Colonic mucosa (tissue), 4 donors: ENCODE measurements around the gene EXOC3L1. TPM values are rescaled to one million over a fixed set of nuclear protein-coding genes. Genes with fewer than 3 reads are reported as not detected.
A peak's percentile ranks its signal among the peaks of the same experiment; 100 is the strongest.

Source experiments
- DNase-seq: peaks from one replicate; pipeline ENCODE4 v3.0.0-alpha.2; 2020
- H3K27ac ChIP-seq: fragments of 200-600 bp; one replicate; pipeline ENCODE4 v1.8.0; 2021
- H3K27me3 ChIP-seq: fragments of 200-600 bp; one replicate; pipeline ENCODE4 v1.8.0; 2021
- H3K36me3 ChIP-seq: fragments of 200-600 bp; one replicate; pipeline ENCODE4 v1.8.0; 2021
- H3K4me1 ChIP-seq: fragments of 200-600 bp; one replicate; pipeline ENCODE4 v1.8.0; 2021; ENCODE audit warnings: mild to moderate bottlenecking
- H3K4me3 ChIP-seq: fragments of 200-600 bp; one replicate; pipeline ENCODE4 v1.8.0; 2021
- H3K9ac ChIP-seq, 2 donors: one replicate each; pipeline ENCODE4 v1.7.0; 2013; ENCODE audit warnings: control low read depth in 2 of 2, low read depth in 2 of 2, low read length in 2 of 2
- H3K9me3 ChIP-seq: fragments of 200-600 bp; one replicate; pipeline ENCODE4 v1.8.0; 2021
- intact Hi-C: fragments of 100-400 bp; cut with DNase I; formaldehyde crosslinking; loops from one replicate; pipeline ENCODE4 v1.14.1; 2022
- total RNA-seq, 2 donors: library from RNA; stranded (reverse); fragmentation: NEBNext Ultra II Directional in 1 of 2; extraction: Animal tissue kit (Norgen Biotek cat#: 25700) in 1 of 2; gene quantifications; one replicate each; pipeline ENCODE4 v1.2.1, GENCODE V29; 2021
- TF ChIP-seq, protein P1 (sequence below): fragments of 200-600 bp; IDR thresholded peaks from one replicate; pipeline ENCODE4 v1.8.0; 2022; ENCODE audit warnings: antibody characterized with exemption, mild to moderate bottlenecking
- donor health status: healthy.
- donor health status: DM: no; HTN: no; CAD: no.
- donor health status: DM: no; HTN: no; CAD: no.

Gene EXOC3L1
- total RNA-seq, 2 donors from 2014 or later, result 2.3 to 4.6 TPM

DNA sequence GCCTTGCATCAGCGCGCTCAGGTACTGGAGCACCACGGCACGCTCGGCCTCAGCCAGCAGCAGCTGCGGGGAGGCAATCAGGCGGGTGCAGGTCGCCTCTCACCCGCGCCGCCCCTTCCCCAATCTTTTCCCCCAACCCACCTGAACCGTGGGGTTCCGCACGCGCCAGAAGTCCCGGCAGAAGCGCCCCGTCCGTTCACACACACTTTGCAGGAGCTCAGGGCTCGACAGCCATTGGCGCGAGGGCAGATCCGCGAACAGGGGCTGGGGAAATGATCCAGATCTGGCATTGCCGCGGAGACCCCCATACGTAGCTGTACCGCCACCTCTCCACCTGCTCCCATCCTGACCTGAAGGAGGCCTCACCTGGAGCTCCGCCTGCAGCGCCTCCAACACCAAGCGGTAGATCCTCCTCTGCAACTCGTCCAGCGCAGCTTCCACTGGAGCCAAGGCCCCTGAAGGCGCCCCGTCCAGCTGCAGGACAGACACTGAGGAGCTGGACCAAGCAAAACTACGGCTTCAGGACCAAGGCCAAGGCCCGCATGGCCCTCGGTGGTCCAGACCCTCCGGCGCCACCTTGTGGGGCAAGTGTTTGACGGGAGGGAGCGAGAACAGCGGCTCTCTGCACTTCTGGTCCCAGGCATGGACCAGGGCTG, 4.8 kb downstream of the EXOC3L1 start:
- H3K9me3 ChIP-seq, result no peaks in the 10 kb centered on the region
- H3K4me3 ChIP-seq, result peak overlapping the region; percentile 67
- peaks cover 11% of the 10 kb centered on the region for H3K4me1 ChIP-seq
- peak overlapping the region in 1 of 2 donors; percentile 77 for H3K9ac ChIP-seq
- no peak overlapping the region for H3K27ac ChIP-seq
- peak; percentile 94 for DNase-seq
- no peaks in the 10 kb centered on the region for H3K27me3 ChIP-seq
- TF ChIP-seq, protein P1, sequence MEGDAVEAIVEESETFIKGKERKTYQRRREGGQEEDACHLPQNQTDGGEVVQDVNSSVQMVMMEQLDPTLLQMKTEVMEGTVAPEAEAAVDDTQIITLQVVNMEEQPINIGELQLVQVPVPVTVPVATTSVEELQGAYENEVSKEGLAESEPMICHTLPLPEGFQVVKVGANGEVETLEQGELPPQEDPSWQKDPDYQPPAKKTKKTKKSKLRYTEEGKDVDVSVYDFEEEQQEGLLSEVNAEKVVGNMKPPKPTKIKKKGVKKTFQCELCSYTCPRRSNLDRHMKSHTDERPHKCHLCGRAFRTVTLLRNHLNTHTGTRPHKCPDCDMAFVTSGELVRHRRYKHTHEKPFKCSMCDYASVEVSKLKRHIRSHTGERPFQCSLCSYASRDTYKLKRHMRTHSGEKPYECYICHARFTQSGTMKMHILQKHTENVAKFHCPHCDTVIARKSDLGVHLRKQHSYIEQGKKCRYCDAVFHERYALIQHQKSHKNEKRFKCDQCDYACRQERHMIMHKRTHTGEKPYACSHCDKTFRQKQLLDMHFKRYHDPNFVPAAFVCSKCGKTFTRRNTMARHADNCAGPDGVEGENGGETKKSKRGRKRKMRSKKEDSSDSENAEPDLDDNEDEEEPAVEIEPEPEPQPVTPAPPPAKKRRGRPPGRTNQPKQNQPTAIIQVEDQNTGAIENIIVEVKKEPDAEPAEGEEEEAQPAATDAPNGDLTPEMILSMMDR, result peak; percentile 80
- H3K36me3 ChIP-seq, result no peaks in the 10 kb centered on the region
- intact Hi-C loops, result loop anchor here (10.0 kb wide), 1 partner anchor 210 kb away; no protein-coding TSS in a partner anchor

DNA sequence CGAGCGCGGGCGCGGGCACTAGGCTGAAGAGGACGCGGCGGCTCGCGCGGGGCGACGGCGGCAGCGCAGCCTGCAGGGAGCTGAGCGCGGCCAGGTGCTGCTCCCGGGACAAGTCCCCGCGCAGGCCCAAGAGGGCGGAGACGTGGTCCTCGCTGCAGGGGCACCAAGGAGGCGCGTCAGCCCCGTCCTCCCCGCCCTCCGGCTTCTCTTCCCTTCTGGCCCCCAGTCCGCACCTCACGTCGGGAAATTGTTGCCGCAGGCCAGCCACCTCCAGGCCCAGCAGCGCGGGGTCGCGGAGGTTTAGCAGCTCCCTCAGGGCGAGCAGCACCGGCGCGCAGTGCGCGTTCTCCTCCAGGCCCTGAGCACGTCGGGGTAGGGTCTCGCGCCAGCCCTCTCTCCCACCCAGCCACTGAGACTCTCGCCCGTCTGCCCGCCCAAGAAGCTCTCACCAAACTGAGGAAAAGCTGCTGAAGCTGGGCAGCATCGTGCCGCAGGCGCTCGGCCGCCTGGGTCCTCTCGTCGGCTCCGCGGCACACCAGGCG, 5.4 kb downstream of the EXOC3L1 start:
- DNase-seq, result no peak
- TF ChIP-seq, protein P1, result no peak
- Histone ChIP-seq H3K36me3 (no peaks in the 10 kb centered on the region), H3K4me3 (peak overlapping the region; percentile 67), H3K27me3 (no peaks in the 10 kb centered on the region), H3K27ac (peak overlapping the region; percentile 92), H3K9me3 (no peaks in the 10 kb centered on the region), H3K9ac (peak overlapping the region; percentile 66 to 77), H3K4me1 (peaks cover 11% of the 10 kb centered on the region)
- intact Hi-C loops, result loop anchor here (10.0 kb wide), 1 partner anchor 210 kb away; no protein-coding TSS in a partner anchor

DNA sequence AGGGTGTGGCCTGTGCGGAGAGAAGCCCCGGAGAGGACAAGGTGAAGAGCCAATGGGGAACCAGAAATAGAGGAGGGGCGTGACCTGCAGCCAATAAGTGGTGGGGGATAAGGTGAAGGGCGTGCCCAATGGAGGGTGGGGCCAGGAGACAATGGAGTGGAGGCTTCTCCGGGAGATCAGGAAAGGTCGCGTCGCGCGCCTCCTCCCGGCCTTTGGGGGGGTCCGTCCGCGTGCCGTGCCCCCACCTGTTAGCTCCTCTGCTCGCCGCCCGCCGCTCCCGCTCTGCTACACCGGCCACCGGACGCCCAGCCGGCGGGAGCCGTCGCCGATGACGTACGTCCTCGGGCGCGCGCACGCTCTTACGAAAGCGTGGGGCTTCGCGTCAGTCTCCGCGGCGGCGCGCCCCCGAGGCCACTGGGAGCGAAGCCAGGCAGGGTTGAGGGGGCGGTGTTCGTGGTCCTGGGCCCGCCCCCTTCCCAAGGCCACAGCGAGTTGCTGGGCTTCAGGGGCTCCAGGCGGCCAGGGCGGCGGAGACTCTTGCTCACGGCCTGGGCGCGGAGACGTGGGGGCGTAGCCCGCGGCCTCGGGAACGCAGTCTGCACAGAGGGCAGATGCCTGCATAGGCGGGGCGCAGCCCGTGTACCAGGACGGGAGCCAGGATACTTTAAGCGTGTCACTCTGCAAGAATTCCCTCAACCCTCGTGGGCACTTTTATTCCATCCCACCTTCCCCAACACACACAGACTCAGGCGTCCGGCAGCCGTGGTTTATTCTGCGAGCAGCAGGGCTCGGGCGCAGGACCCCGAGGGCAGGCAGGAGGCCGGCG, 6.1 kb downstream of the EXOC3L1 start, which contains the start of gene MATCAP1:
TSS of gene MATCAP1 (minus strand) at position 337 of the 826 bp plus-strand sequence. CDS start 3,353 bp downstream, outside the sequence.
- Histone ChIP-seq H3K9me3 (no peaks in the 10 kb centered on the region), H3K4me1 (peaks cover 13% of the 10 kb centered on the region), H3K9ac (peak within 1 kb of the TSS; percentile 66 to 77), H3K36me3 (no peaks in the 10 kb centered on the region), H3K27me3 (no peaks in the 10 kb centered on the region), H3K27ac (peak within 1 kb of the TSS; percentile 92), H3K4me3 (peak within 1 kb of the TSS; percentile 67)
- DNase-seq, result peak; percentile 97
- TF ChIP-seq, protein P1, result no peak
- intact Hi-C loops, result loop anchor here (10.0 kb wide), 1 partner anchor 209 kb away; no protein-coding TSS in a partner anchor

GRCh38 chr16:67183284-67183626, 6.7 kb downstream of the EXOC3L1 start:
- Histone ChIP-seq H3K9me3 (no peaks in the 10 kb centered on the region), H3K4me3 (peak overlapping the region; percentile 67), H3K4me1 (peaks cover 15% of the 10 kb centered on the region), H3K36me3 (no peaks in the 10 kb centered on the region), H3K27me3 (no peaks in the 10 kb centered on the region), H3K9ac (peak overlapping the region in 1 of 2 donors; percentile 77), H3K27ac (peak overlapping the region; percentile 92)
- no peak for DNase-seq
- TF ChIP-seq, protein P1, result no peak
- intact Hi-C loops, result loop anchor here (10.0 kb wide), 1 partner anchor 208 kb away; no protein-coding TSS in a partner anchor

DNA sequence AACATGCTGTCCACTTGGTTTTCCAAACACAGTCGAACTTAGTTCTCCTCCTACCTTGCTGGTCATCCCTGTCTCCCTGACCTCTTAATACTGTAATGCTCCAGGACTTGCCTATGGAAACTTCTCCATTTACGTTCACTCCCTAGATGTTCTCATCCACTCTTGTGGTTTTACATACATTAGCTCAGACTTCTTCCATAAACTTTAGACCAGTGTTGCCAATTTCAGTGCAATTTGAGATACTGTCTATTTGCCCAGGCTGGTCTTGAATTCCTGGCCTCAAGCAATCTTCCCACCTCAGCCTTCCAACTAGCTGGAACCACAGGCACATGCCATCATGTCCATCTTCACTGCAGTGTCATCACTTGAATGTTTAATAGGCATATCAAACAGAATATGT, 7.6 kb downstream of the EXOC3L1 start:
- H3K4me3 ChIP-seq, result no peak overlapping the region
- H3K9ac ChIP-seq, result peak overlapping the region in 1 of 2 donors; percentile 77
- H3K9me3 ChIP-seq, result no peaks in the 10 kb centered on the region
- no peak for DNase-seq
- intact Hi-C loops, result loop anchor here (10.0 kb wide), 1 partner anchor 207 kb away; no protein-coding TSS in a partner anchor
- TF ChIP-seq, protein P1, result no peak
- H3K27me3 ChIP-seq, result no peaks in the 10 kb centered on the region
- peaks cover 15% of the 10 kb centered on the region for H3K4me1 ChIP-seq
- no peaks in the 10 kb centered on the region for H3K36me3 ChIP-seq
- H3K27ac ChIP-seq, result no peak overlapping the region
